Endothelial cell of umbilical vein (primary cell): ENCODE results near the gene SUGCT. TPM values are rescaled to one million over a fixed set of nuclear protein-coding genes. Genes with fewer than 3 reads are reported as not detected.
A peak's percentile ranks its signal among the peaks of the same experiment; 100 is the strongest.

Experiments used
- BruUV-seq: library from RNA; stranded (reverse); fragments of 400-500 nt; replicated peaks from 2 replicates; lab custom pipeline; 2021; lab: Mats Ljungman, UMichigan
- CTCF ChIA-PET: fragments of 300-600, 350-600 bp; sonication (Branson Sonifier 250); formaldehyde crosslinking; loops from one replicate; lab custom pipeline; 2021; ENCODE audit warnings: antibody characterized with exemption, inconsistent platforms; lab: Charles Lee
- POLR2A ChIA-PET: fragments of 300-600, 350-600 bp; sonication (Branson Sonifier 250); formaldehyde crosslinking; loops from one replicate; lab custom pipeline; 2021; ENCODE audit warnings: antibody characterized with exemption, inconsistent platforms; lab: Charles Lee
- DNase-seq: peaks from one replicate; pipeline ENCODE4 v3.0.0-alpha.2; 2011; ENCODE audit warnings: low read depth, low spot score
- FAIRE-seq: peaks from 2 replicates; lab custom pipeline; 2011; peaks lifted over from hg19 to GRCh38; lab: Jason Lieb, UNC
- H2AFZ ChIP-seq: 2 replicates; pipeline ENCODE4 v1.6.0; 2012; ENCODE audit warnings: low read depth, low read length, control low read depth, inconsistent platforms
- H3K27ac ChIP-seq: 2 replicates; pipeline ENCODE4 v1.5.1; 2011; ENCODE audit warnings: low read depth, mild to moderate bottlenecking, control low read depth, low read length, moderate library complexity; ENCODE audit not compliant: insufficient read depth
- H3K27me3 ChIP-seq, 2 experiments: 2 replicates each; pipeline versions ENCODE4 v1.6.0 to v1.6.1; 2011; ENCODE audit warnings: low read length in 2 of 2, mixed read lengths in 1 of 2; ENCODE audit not compliant: control insufficient read depth in 2 of 2, insufficient read depth in 2 of 2
- H3K36me3 ChIP-seq, 2 experiments: 2 replicates in 1 of 2; 3 replicates in 1 of 2; pipeline ENCODE4 v1.5.1; 2011; ENCODE audit warnings: low read length in 2 of 2, mild to moderate bottlenecking in 1 of 2, moderate library complexity in 1 of 2; ENCODE audit not compliant: control insufficient read depth in 2 of 2, insufficient read depth in 2 of 2; ENCODE audit errors: extremely low read depth in 1 of 2
- H3K4me1 ChIP-seq: 3 replicates; pipeline ENCODE4 v1.5.1; 2011; ENCODE audit warnings: mild to moderate bottlenecking, low read length; ENCODE audit not compliant: control insufficient read depth, insufficient read depth; ENCODE audit errors: extremely low read depth
- H3K4me2 ChIP-seq: 2 replicates; pipeline ENCODE4 v1.6.1; 2011; ENCODE audit warnings: low read length, control low read depth, mixed read lengths; ENCODE audit not compliant: insufficient read depth
- H3K4me3 ChIP-seq, 3 experiments: fragments of 200-600 bp in 1 of 3; sonication (generic), shearing (Covaris generic) in 1 of 3; replicated peaks in 1 of 3; 2 replicates each; pipeline ENCODE4 v1.5.1; 2011 to 2016; ENCODE audit warnings: control low read depth in 3 of 3, low read length in 3 of 3, mild to moderate bottlenecking in 2 of 3, inconsistent platforms in 1 of 3, low read depth in 1 of 3, moderate library complexity in 1 of 3; ENCODE audit not compliant: insufficient read depth in 1 of 3
- H3K79me2 ChIP-seq: 2 replicates; pipeline ENCODE4 v1.6.0; 2012; ENCODE audit warnings: low read length, inconsistent platforms; ENCODE audit not compliant: control insufficient read depth, insufficient read depth
- H3K9ac ChIP-seq: replicated peaks from 2 replicates; pipeline ENCODE3; 2011; ENCODE audit warnings: low read length, control low read depth; ENCODE audit not compliant: insufficient read depth; ENCODE audit errors: extremely low read depth
- H3K9me1 ChIP-seq: replicated peaks from 3 replicates; pipeline ENCODE4 v1.6.0; 2011; ENCODE audit warnings: mild to moderate bottlenecking, low read length; ENCODE audit not compliant: control insufficient read depth, insufficient read depth; ENCODE audit errors: extremely low read depth
- H3K9me3 ChIP-seq: replicated peaks from 2 replicates; pipeline ENCODE4 v1.5.1; 2012; ENCODE audit warnings: low read length, inconsistent platforms; ENCODE audit not compliant: control insufficient read depth, insufficient read depth
- H4K20me1 ChIP-seq: replicated peaks from 2 replicates; pipeline ENCODE3; 2011; ENCODE audit warnings: mild to moderate bottlenecking, low read length; ENCODE audit not compliant: control insufficient read depth, insufficient read depth; ENCODE audit errors: extremely low read depth
- CTCF ChIP-seq, 2 donors: IDR thresholded peaks; 1 replicate in 1 of 2; 2 replicates in 1 of 2; pipeline ENCODE4 v1.5.1; 2011; ENCODE audit warnings: low read length in 2 of 2, mild to moderate bottlenecking in 2 of 2, moderate library complexity in 2 of 2, control low read depth in 1 of 2, inconsistent platforms in 1 of 2, low read depth in 1 of 2; ENCODE audit not compliant: insufficient read depth in 1 of 2; ENCODE audit errors: extremely low read depth in 1 of 2
- EZH2 ChIP-seq: IDR thresholded peaks from 2 replicates; pipeline ENCODE4 v1.6.1; 2012; ENCODE audit warnings: borderline replicate concordance, low read depth, mild to moderate bottlenecking, moderate library complexity, low read length, inconsistent platforms; ENCODE audit not compliant: severe bottlenecking
- FOS ChIP-seq: IDR thresholded peaks from 2 replicates; pipeline ENCODE4 v1.6.1; 2011; ENCODE audit warnings: mild to moderate bottlenecking, low read length, moderate library complexity, borderline replicate concordance; ENCODE audit not compliant: insufficient read depth
- GATA2 ChIP-seq: IDR thresholded peaks from 2 replicates; pipeline ENCODE4 v1.7.0; 2011; ENCODE audit warnings: low read depth, mild to moderate bottlenecking, moderate library complexity, mixed read lengths, low read length; ENCODE audit not compliant: insufficient read length, insufficient read depth
- JUN ChIP-seq: IDR thresholded peaks from 2 replicates; pipeline ENCODE4 v1.6.1; 2011; ENCODE audit warnings: borderline replicate concordance, low read depth; ENCODE audit not compliant: insufficient read length, insufficient read depth
- MYC ChIP-seq: IDR thresholded peaks from one replicate; pipeline ENCODE4 v1.6.1; 2011; ENCODE audit warnings: mild to moderate bottlenecking, low read depth, low read length
- POLR2A ChIP-seq: IDR thresholded peaks from 2 replicates; pipeline ENCODE4 v1.6.1; 2012; ENCODE audit warnings: low read depth, mild to moderate bottlenecking, control low read depth, low read length
- POLR2AphosphoS5 ChIP-seq: IDR thresholded peaks from 2 replicates; pipeline ENCODE4 v1.6.1; 2012; ENCODE audit warnings: low read depth, mild to moderate bottlenecking, control low read depth, low read length, moderate library complexity; ENCODE audit not compliant: insufficient read depth
- dilution Hi-C: fragments of 300-500 bp; cut with MboI; formaldehyde crosslinking; loops from one replicate; pipeline ENCODE4 v1.15.0; 2019; ENCODE audit warnings: low sequenced_read_pairs; ENCODE audit not compliant: extremely low pct_ligation_motif_present
- intact Hi-C: fragments of 100-400 bp; cut with micrococcal nuclease; formaldehyde crosslinking; loops from one replicate; pipeline ENCODE4 v1.10.0; 2022
- polyA plus RNA-seq, 4 experiments: library from polyadenylated mRNA; depleted of rRNA in 3 of 4; stranded (reverse) in 3 of 4; unstranded in 1 of 4; fragments of >200 nt; gene quantifications; 2 replicates each; pipeline versions ENCODE4 v1.2.1 to v1.2.3, GENCODE V29; 2011 to 2012; ENCODE audit warnings: missing spikeins in 1 of 4
- total RNA-seq: library from RNA; stranded (reverse); gene quantifications from 2 replicates; pipeline ENCODE4 v1.2.3, GENCODE V29; 2021
- TF ChIP-seq, protein P1 (sequence below): IDR thresholded peaks from 2 replicates; pipeline ENCODE4 v1.6.1; 2011; ENCODE audit not compliant: insufficient read depth, insufficient read length

Gene SUGCT
- total and polyA plus RNA-seq, 2 donors (not counting 3 experiments of a cell fraction or from before 2014, with no cell fraction given) = 1.2 to 1.4 TPM

DNA sequence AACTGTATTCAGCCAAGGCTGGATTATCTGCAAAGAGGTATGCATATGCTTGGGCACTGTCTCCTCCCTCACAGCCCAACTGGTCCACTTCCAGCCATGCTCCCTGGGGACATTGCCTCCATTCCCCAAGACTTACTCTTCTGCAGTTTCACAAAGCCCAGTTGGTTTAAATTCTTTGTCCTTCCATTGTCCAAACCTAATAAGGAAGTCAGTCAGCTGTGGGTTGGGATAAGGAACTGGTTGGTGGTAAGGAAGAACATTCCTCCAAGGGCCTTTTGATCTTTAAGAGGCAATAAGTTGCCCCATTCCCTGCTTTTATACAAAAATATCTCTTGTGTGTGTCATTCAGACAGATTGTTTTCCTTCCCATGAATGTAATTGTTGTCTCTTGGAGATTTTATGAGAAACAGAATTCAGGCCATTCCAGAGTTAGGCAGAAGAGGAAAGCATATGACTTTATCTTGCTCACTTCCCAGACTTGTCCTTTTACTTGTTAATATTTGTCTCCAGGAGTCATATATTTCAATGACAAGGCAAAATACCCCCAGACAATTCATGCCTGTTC lies 673.7 kb downstream of the SUGCT start:
- Histone ChIP-seq H3K27me3 (no peaks in the 10 kb centered on the region), H3K79me2 (no peaks in the 10 kb centered on the region), H3K4me3 (no peak overlapping the region), H4K20me1 (no peaks in the 10 kb centered on the region), H3K27ac (peak overlapping the region; percentile 12), H3K9me1 (no peaks in the 10 kb centered on the region), H3K9me3 (no peaks in the 10 kb centered on the region), H3K4me1 (no peaks in the 10 kb centered on the region), H3K36me3 (no peaks in the 10 kb centered on the region), H3K9ac (no peak overlapping the region), H3K4me2 (no peak overlapping the region), H2AFZ (no peak overlapping the region)
- intact Hi-C loops (no loop called here), dilution Hi-C loops (no loop called here)
- POLR2A ChIA-PET = no interaction called here
- BruUV-seq = no TSS peak
- DNase-seq (peak; percentile 19), FAIRE-seq (no peak)
- TF ChIP-seq, protein P1, sequence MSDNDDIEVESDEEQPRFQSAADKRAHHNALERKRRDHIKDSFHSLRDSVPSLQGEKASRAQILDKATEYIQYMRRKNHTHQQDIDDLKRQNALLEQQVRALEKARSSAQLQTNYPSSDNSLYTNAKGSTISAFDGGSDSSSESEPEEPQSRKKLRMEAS = no peak
- TF ChIP-seq EZH2 (no peak), POLR2A (no peak), FOS (no peak), MYC (no peak), CTCF (IDR thresholded peaks at IDR 0.05; ENCODE audit: extremely low read depth in 1 of 2, insufficient read depth in 1 of 2, low read depth in 1 of 2, low read length in 2 of 2) (no peak), GATA2 (no peak), JUN (no peak), POLR2AphosphoS5 (no peak)
- CTCF ChIA-PET = no interaction called here
